Pancreas (tissue), 10 donors: ENCODE results near the gene MPRIP. TPM values are rescaled to one million over a fixed set of nuclear protein-coding genes. Genes with fewer than 3 reads are reported as not detected.
A peak's percentile ranks its signal among the peaks of the same experiment; 100 is the strongest.

Experiments used
- ATAC-seq, 4 donors: fragments of 200-7000 bp; cut with Tn5 transposase; one replicate each; pipeline versions ENCODE4 v1.8.0 to v1.9.1; 2020; ENCODE audit warnings: mild to moderate bottlenecking in 4 of 4, moderate library complexity in 4 of 4
- DNase-seq, 6 donors: peaks; one replicate each; pipeline ENCODE4 v3.0.0-alpha.2; 2020
- FAIRE-seq: peaks from 2 replicates; lab custom pipeline; 2012; peaks lifted over from hg19 to GRCh38; lab: Jason Lieb, UNC
- H3K27ac ChIP-seq, 4 donors: fragments of 200-600 bp; sonication (generic); 1 replicate in 3 of 4; 2 replicates in 1 of 4; pipeline versions ENCODE4 v1.5.0 to v1.8.0; 2020
- H3K27me3 ChIP-seq, 4 donors: fragments of 200-600 bp; one replicate each; pipeline ENCODE4 v1.8.0; 2021
- H3K36me3 ChIP-seq, 3 donors: fragments of 200-600 bp; sonication (generic) in 1 of 3; one replicate each; pipeline versions ENCODE4 v1.5.0 to v1.8.0; 2020 to 2021
- H3K4me1 ChIP-seq, 3 donors: fragments of 200-600 bp; one replicate each; pipeline ENCODE4 v1.8.0; 2021
- H3K4me3 ChIP-seq, 4 donors: fragments of 200-600 bp; sonication (generic) in 2 of 4; one replicate each; pipeline versions ENCODE4 v1.5.0 to v1.8.0; 2020 to 2021
- H3K9me3 ChIP-seq, 4 donors: fragments of 200-600 bp; one replicate each; pipeline ENCODE4 v1.8.0; 2021
- CTCF ChIP-seq, 4 donors: fragments of 200-600 bp; sonication (generic) in 3 of 4; IDR thresholded peaks; one replicate each; pipeline versions ENCODE4 v1.5.0 to v1.8.0; 2021; ENCODE audit warnings: antibody characterized with exemption in 4 of 4
- WGBS, 2 donors: extraction: QIAGEN DNeasy Blood & Tissue Kit; methylation state at CpG; one replicate each; pipeline ENCODE4 v1.1.7; 2013; 5-methylcytosine and 5-hydroxymethylcytosine counted together
- intact Hi-C, 3 donors: fragments of 100-400 bp; cut with DNase I; formaldehyde crosslinking; loops; one replicate each; pipeline versions ENCODE4 v1.11.1 to v1.14.2; 2022
- polyA plus RNA-seq, 2 donors: library from polyadenylated mRNA; stranded (reverse); fragments of 200-250 nt; gene quantifications; one replicate each; pipeline ENCODE4 v1.2.3, GENCODE V29; 2013
- total RNA-seq, 6 donors: library from RNA; stranded (reverse); fragmentation: NEBNext Ultra II Directional in 4 of 6; extraction: Animal tissue kit (Norgen Biotek cat#: 25700) in 4 of 6; gene quantifications; one replicate each; pipeline versions ENCODE4 v1.2.1 to v1.2.4, GENCODE V29; 2021 to 2023
- donor health status: healthy with polysubstance abuse.
- donor health status: DM: no; HTN: no; CAD: no; lungs with moderate emphysema.
- donor health status: DM: no; HTN: no; CAD: no.
- donor health status: control.
- donor health status: control.
- donor health status: Bipolar disorder and iron deficiency.
- donor health status: DM: yes; HTN: yes; CAD: no.
- donor health status: DM: no; HTN: no; CAD: no.
- donor health status: DM: no; HTN: no; CAD: no.
- donor health status: DM: yes; HTN: yes; CAD: no.

MPRIP gene
- total and polyA plus RNA-seq, 8 donors: 91.8 to 242 (median 107) TPM

GRCh38 chr17:17186551-17187505, 144.6 kb downstream of the MPRIP start:
- H3K4me1 ChIP-seq: peaks cover 0 to 10% (median 3%) of the 10 kb centered on the region in 3 donors
- intact Hi-C loops: no loop called here
- no peak for TF ChIP-seq CTCF (IDR thresholded peaks at IDR 0.05)
- H3K9me3 ChIP-seq: no peaks in the 10 kb centered on the region
- DNase-seq (no peak), FAIRE-seq (no peak), ATAC-seq (peak in 2 of 4 donors; percentile 14 to 28)
- peaks cover 0 to 21% (median 0%) of the 10 kb centered on the region in 3 donors for H3K36me3 ChIP-seq
- no peaks in the 10 kb centered on the region for H3K27me3 ChIP-seq
- peak overlapping the region in 3 of 4 donors; percentile 16 to 55 (median 51) for H3K27ac ChIP-seq
- H3K4me3 ChIP-seq: no peak overlapping the region
- WGBS, 2 donors: 58 to 59% methylated on average over 14 of the region's 14 CpGs

GRCh38 chr17:17188586-17188985, 146.3 kb downstream of the MPRIP start:
- FAIRE-seq (no peak), ATAC-seq (no peak), DNase-seq (no peak)
- intact Hi-C loops: no loop called here
- WGBS, 2 donors: 92 to 94% methylated on average over 4 of the region's 4 CpGs
- Histone ChIP-seq H3K4me3 (no peak overlapping the region), H3K36me3 (peaks cover 0 to 10% (median 0%) of the 10 kb centered on the region in 3 donors), H3K9me3 (no peaks in the 10 kb centered on the region), H3K27me3 (no peaks in the 10 kb centered on the region), H3K4me1 (peaks cover 0 to 10% (median 3%) of the 10 kb centered on the region in 3 donors), H3K27ac (no peak overlapping the region)
- TF ChIP-seq CTCF (IDR thresholded peaks at IDR 0.05): no peak

- H3K27ac ChIP-seq: no peak overlapping the region
- DNase-seq: no peak
- 65 to 71% methylated on average over 4 of the region's 4 CpGs for WGBS, 2 donors
These were observed 147.3 kb downstream of the MPRIP start for GRCh38 chr17:17189559-17189958.

GRCh38 chr17:17190188-17190587, 147.9 kb downstream of the MPRIP start:
- Histone ChIP-seq H3K27ac (no peak overlapping the region), H3K4me3 (no peak overlapping the region), H3K27me3 (no peaks in the 10 kb centered on the region), H3K4me1 (peaks cover 0 to 10% (median 3%) of the 10 kb centered on the region in 3 donors), H3K9me3 (no peaks in the 10 kb centered on the region), H3K36me3 (no peaks in the 10 kb centered on the region)
- peak in 2 of 4 donors; percentile 28 to 45 for ATAC-seq
- no peak for TF ChIP-seq CTCF (IDR thresholded peaks at IDR 0.05)
- FAIRE-seq: no peak
- no peak for DNase-seq
- intact Hi-C loops: no loop called here
- 45 to 46% methylated on average over 7 of the region's 7 CpGs for WGBS, 2 donors

More at GRCh38 chr17:17189559-17189958, 147.3 kb downstream of the MPRIP start:
- TF ChIP-seq CTCF (IDR thresholded peaks at IDR 0.05): no peak
- H3K4me3 ChIP-seq: no peak overlapping the region
- FAIRE-seq: no peak
- no peak for ATAC-seq
- peaks cover 0 to 10% (median 3%) of the 10 kb centered on the region in 3 donors for H3K4me1 ChIP-seq
- no peaks in the 10 kb centered on the region for H3K9me3 ChIP-seq
- H3K27me3 ChIP-seq: no peaks in the 10 kb centered on the region
- intact Hi-C loops: no loop called here
- H3K36me3 ChIP-seq: peaks cover 0 to 1% (median 0%) of the 10 kb centered on the region in 3 donors
